K562 (cell line): ENCODE measurements around the gene FAM50B.

Experiments used
- FOS ChIP-seq: IDR thresholded peaks from 3 replicates; pipeline ENCODE4 v1.6.1; 2011; ENCODE audit not compliant: insufficient read length; ENCODE audit errors: extremely low read depth
- GTF2F1 ChIP-seq: IDR thresholded peaks from 2 replicates; pipeline ENCODE4 v1.6.1; 2011; ENCODE audit warnings: low read depth, low read length, improper control_type of control experiment
- HNRNPL ChIP-seq: fragments of 200-400 bp; formaldehyde crosslinking; IDR thresholded peaks from 2 replicates; pipeline ENCODE4 v1.6.1; 2017; ENCODE audit warnings: low read depth, mild to moderate bottlenecking, low read length
- KDM4B ChIP-seq, 2 experiments: fragments of 450-650 bp in 1 of 2; sonication (generic) in 1 of 2; IDR thresholded peaks; 2 replicates each; pipeline ENCODE4 v1.6.1; 2016 to 2017; ENCODE audit warnings: borderline replicate concordance in 2 of 2, antibody characterized with exemption in 1 of 2, low read depth in 1 of 2, mild to moderate bottlenecking in 1 of 2
- LARP7 ChIP-seq: fragments of 450-650 bp; IDR thresholded peaks from 2 replicates; pipeline ENCODE4 v1.6.1; 2016
- MAZ ChIP-seq, 2 experiments: fragments of 450-650 bp in 1 of 2; sonication (generic) in 1 of 2; formaldehyde crosslinking; IDR thresholded peaks in 1 of 2; conservative IDR thresholded peaks in 1 of 2; 2 replicates each; pipeline versions ENCODE4 v1.4.0 to v1.5.0; 2020; ENCODE audit warnings: mild to moderate bottlenecking in 1 of 2, missing genetic modification reagents in 1 of 2
- NRF1 ChIP-seq, 2 experiments: fragments of 450-650 bp; IDR thresholded peaks in 1 of 2; conservative IDR thresholded peaks in 1 of 2; 2 replicates each; pipeline ENCODE4 v1.6.1; 2014; ENCODE audit warnings: mild to moderate bottlenecking in 2 of 2
- PHF8 ChIP-seq: fragments of 200-600 bp; sonication (generic); IDR thresholded peaks from 2 replicates; pipeline ENCODE4 v1.6.1; 2012; ENCODE audit warnings: mixed run types, mild to moderate bottlenecking, inconsistent platforms, low read length, moderate library complexity, borderline replicate concordance
- POLR2A ChIP-seq: fragments of 450-650 bp; conservative IDR thresholded peaks from 2 replicates; pipeline ENCODE4 v1.6.1; 2016
- POLR3A ChIP-seq: IDR thresholded peaks from 2 replicates; pipeline ENCODE4 v1.6.1; 2011; ENCODE audit warnings: borderline replicate concordance, mild to moderate bottlenecking, moderate library complexity; ENCODE audit not compliant: insufficient read length, insufficient read depth; ENCODE audit errors: extremely low read depth
- RFX1 ChIP-seq: fragments of 450-650 bp; IDR thresholded peaks from 2 replicates; pipeline ENCODE4 v1.6.1; 2016; ENCODE audit warnings: mild to moderate bottlenecking, moderate library complexity
- SOX6 ChIP-seq: fragments of 450-650 bp; IDR thresholded peaks from 2 replicates; pipeline ENCODE4 v1.6.1; 2014; ENCODE audit warnings: mild to moderate bottlenecking
- TF ChIP-seq, protein P1 (sequence below): fragments of 250-450 bp; sonication (Bioruptor Pico); IDR thresholded peaks from 2 replicates; pipeline ENCODE4 v1.6.1; 2021; ENCODE audit warnings: mild to moderate bottlenecking
- TF ChIP-seq, protein P2 (sequence below): fragments of 250-450 bp; sonication (Bioruptor Pico); IDR thresholded peaks from 2 replicates; pipeline ENCODE4 v1.5.0; 2020; ENCODE audit warnings: mild to moderate bottlenecking

DNA sequence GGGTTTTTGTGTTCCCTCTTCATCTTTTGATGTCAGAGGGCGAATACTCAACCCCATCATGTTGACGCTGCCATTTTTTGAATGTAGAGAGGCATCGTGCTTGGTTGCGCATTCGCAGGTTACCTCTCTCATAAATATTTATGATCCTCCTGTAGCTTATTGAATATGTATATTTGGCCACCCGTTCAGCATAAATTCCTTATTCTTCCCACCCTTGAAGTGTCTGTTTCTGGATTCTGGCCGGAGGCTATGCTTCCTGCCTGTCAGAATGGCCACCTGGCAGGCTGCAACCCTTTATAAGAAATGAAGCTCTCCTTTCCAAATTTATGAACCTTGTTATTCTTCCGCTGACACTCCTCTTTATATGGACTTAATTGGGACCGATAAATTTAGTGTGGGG lies 40.9 kb downstream of the FAM50B start:
- TF ChIP-seq, protein P1, sequence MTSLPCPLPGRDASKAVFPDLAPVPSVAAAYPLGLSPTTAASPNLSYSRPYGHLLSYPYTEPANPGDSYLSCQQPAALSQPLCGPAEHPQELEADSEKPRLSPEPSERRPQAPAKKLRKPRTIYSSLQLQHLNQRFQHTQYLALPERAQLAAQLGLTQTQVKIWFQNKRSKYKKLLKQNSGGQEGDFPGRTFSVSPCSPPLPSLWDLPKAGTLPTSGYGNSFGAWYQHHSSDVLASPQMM (CRISPR knock-in tag): no peak
- TF ChIP-seq PHF8 (no peak), POLR3A (no peak), NRF1 (conservative IDR thresholded peaks at IDR 0.05 in 1 of 2, IDR thresholded peaks at IDR 0.05 in 1 of 2) (no peak), HNRNPL (no peak), GTF2F1 (no peak), KDM4B (IDR thresholded peaks at IDR 0.05; ENCODE audit: borderline replicate concordance in 2 of 2, low read depth in 1 of 2) (no peak), POLR2A (no peak), RFX1 (no peak), SOX6 (no peak), MAZ (CRISPR knock-in tag; conservative IDR thresholded peaks at IDR 0.05 in 1 of 2, IDR thresholded peaks at IDR 0.05 in 1 of 2) (no peak), FOS (no peak), LARP7 (no peak)
- TF ChIP-seq, protein P2, sequence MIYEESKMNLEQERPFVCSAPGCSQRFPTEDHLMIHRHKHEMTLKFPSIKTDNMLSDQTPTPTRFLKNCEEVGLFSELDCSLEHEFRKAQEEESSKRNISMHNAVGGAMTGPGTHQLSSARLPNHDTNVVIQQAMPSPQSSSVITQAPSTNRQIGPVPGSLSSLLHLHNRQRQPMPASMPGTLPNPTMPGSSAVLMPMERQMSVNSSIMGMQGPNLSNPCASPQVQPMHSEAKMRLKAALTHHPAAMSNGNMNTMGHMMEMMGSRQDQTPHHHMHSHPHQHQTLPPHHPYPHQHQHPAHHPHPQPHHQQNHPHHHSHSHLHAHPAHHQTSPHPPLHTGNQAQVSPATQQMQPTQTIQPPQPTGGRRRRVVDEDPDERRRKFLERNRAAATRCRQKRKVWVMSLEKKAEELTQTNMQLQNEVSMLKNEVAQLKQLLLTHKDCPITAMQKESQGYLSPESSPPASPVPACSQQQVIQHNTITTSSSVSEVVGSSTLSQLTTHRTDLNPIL (CRISPR knock-in tag): no peak
